Sciatic nerve (tissue), 1 donor: ENCODE measurements around the gene IQCF6. TPM values are rescaled to one million over a fixed set of nuclear protein-coding genes. Genes with fewer than 3 reads are reported as not detected.

Experiments
- total RNA-seq: library from RNA; stranded (reverse); fragmentation: NEBNext Ultra II Directional; extraction: Animal tissue kit (Norgen Biotek cat#: 25700); gene quantifications from one replicate; pipeline ENCODE4 v1.2.1, GENCODE V29; 2021
- donor health status: DM: no; HTN: no; CAD: no.

Gene IQCF6
- total RNA-seq, 1 donor from 2014 or later, result not detected

Other genes starting within 250 kb of the IQCF6 start
- 30.3 TPM for gene RAD54L2, start 240.5 kb downstream of the IQCF6 start, total RNA-seq
- 35.8 TPM for gene TEX264, start 108.0 kb downstream of the IQCF6 start, total RNA-seq
- gene GRM2, start 72.2 kb downstream of the IQCF6 start, total RNA-seq, result 0.40 TPM
- not detected for gene IQCF2, start 82.4 kb upstream of the IQCF6 start, total RNA-seq
- not detected for gene IQCF5, start 96.4 kb upstream of the IQCF6 start, total RNA-seq
- not detected for gene IQCF1, start 124.1 kb upstream of the IQCF6 start, total RNA-seq
- 12.9 TPM for gene RRP9, start 162.7 kb upstream of the IQCF6 start, total RNA-seq
- gene PARP3, start 163.1 kb upstream of the IQCF6 start, total RNA-seq, result 18.0 TPM
- gene GPR62, start 176.1 kb upstream of the IQCF6 start, total RNA-seq, result 0.13 TPM
- gene PCBP4, start 188.2 kb upstream of the IQCF6 start, total RNA-seq, result 145 TPM
- gene ABHD14B, start 194.8 kb upstream of the IQCF6 start, total RNA-seq, result 42.3 TPM
- gene ABHD14A, start 195.8 kb upstream of the IQCF6 start, total RNA-seq, result 15.9 TPM
- gene ACY1, start 204.3 kb upstream of the IQCF6 start, total RNA-seq, result 21.9 TPM
- gene RPL29, start 216.7 kb upstream of the IQCF6 start, total RNA-seq, result 753 TPM